ENCODE results near the gene OXT. TPM values are rescaled to one million over a fixed set of nuclear protein-coding genes. Genes with fewer than 3 reads are reported as not detected.
"Not testable (repeated sequence)": the region's sequence is repeated elsewhere in the genome, so short reads cannot be mapped to it uniquely, and the experiment has no call there.

Gene OXT
- total RNA-seq, 1 donor from 2014 or later = not detected

- DNase-seq (ENCODE audit: low spot score in 2 of 2) = no peak
- FAIRE-seq = no peak
Observed at GRCh38 chr20:3047486-3048419, 23.7 kb upstream of the OXT start.

- FAIRE-seq (no peak), DNase-seq (ENCODE audit: low spot score in 2 of 2) (no peak)
Observed at GRCh38 chr20:3051385-3052019, 19.9 kb upstream of the OXT start.

- FAIRE-seq = no peak
- DNase-seq (ENCODE audit: low spot score in 2 of 2) = no peak
Observed at GRCh38 chr20:3059489-3059888, 11.9 kb upstream of the OXT start.

- DNase-seq (ENCODE audit: low spot score in 2 of 2); FAIRE-seq: not testable (repeated sequence)
Observed at GRCh38 chr20:3064119-3064518, 7.3 kb upstream of the OXT start.

GRCh38 chr20:3067139-3068014, 4.0 kb upstream of the OXT start:
- FAIRE-seq (no peak), DNase-seq (ENCODE audit: low spot score in 2 of 2) (no peak)

GRCh38 chr20:3068075-3068474, 3.3 kb upstream of the OXT start:
- no peak for FAIRE-seq
- DNase-seq (ENCODE audit: low spot score in 2 of 2) = no peak

- no peak for DNase-seq (ENCODE audit: low spot score in 2 of 2)
- no peak for FAIRE-seq
Observed at GRCh38 chr20:3068986-3069900, 2.2 kb upstream of the OXT start.

GRCh38 chr20:3070725-3071124, 695 bp upstream of the OXT start:
- no peak for DNase-seq (ENCODE audit: low spot score in 2 of 2)
- no peak for FAIRE-seq

- FAIRE-seq (no peak), DNase-seq (ENCODE audit: low spot score in 2 of 2) (no peak)
Observed at GRCh38 chr20:3071266-3071609, 182 bp upstream of the OXT start.

- DNase-seq (ENCODE audit: low spot score in 2 of 2) (no peak), FAIRE-seq (no peak)
Observed at GRCh38 chr20:3072530-3073250, 1.3 kb downstream of the OXT start.

GRCh38 chr20:3073251-3073643, 1.8 kb downstream of the OXT start:
- not testable (repeated sequence) for DNase-seq (ENCODE audit: low spot score in 2 of 2); FAIRE-seq

GRCh38 chr20:3074812-3075211, 3.4 kb downstream of the OXT start:
- DNase-seq (ENCODE audit: low spot score in 2 of 2) (no peak), FAIRE-seq (no peak)

GRCh38 chr20:3075315-3075714, 3.9 kb downstream of the OXT start:
- not testable (repeated sequence) for FAIRE-seq; DNase-seq (ENCODE audit: low spot score in 2 of 2)

- no peak for DNase-seq (ENCODE audit: low spot score in 2 of 2)
- FAIRE-seq = no peak
Observed at GRCh38 chr20:3077618-3078134, 6.3 kb downstream of the OXT start.

- DNase-seq (ENCODE audit: low spot score in 2 of 2) = peak in 1 of 2 donors; percentile 69
- no peak for FAIRE-seq
Observed at GRCh38 chr20:3080939-3081388, 9.5 kb downstream of the OXT start.

- no peak for DNase-seq (ENCODE audit: low spot score in 2 of 2)
- no peak for FAIRE-seq
Observed at GRCh38 chr20:3081641-3082040, 10.2 kb downstream of the OXT start.

GRCh38 chr20:3082306-3082951, 11.0 kb downstream of the OXT start:
- peak in 1 of 2 donors; percentile 57 for DNase-seq (ENCODE audit: low spot score in 2 of 2)
- FAIRE-seq = no peak
